Caco-2 (cell line): ENCODE results near the gene DLG4. TPM values are rescaled to one million over a fixed set of nuclear protein-coding genes. Genes with fewer than 3 reads are reported as not detected.

Experiments used
- BruUV-seq: library from RNA; stranded (reverse); fragments of 400-500 nt; replicated peaks from 2 replicates; lab custom pipeline; 2021; lab: Mats Ljungman, UMichigan
- CTCF ChIA-PET: fragments of 300-600 bp; sonication (Branson Sonifier 250); formaldehyde crosslinking; loops from one replicate; lab custom pipeline; 2022; ENCODE audit warnings: antibody characterized with exemption; lab: Charles Lee
- POLR2A ChIA-PET: fragments of 300-600 bp; sonication (Branson Sonifier 250); formaldehyde crosslinking; loops from one replicate; lab custom pipeline; 2022; ENCODE audit warnings: antibody characterized with exemption; lab: Charles Lee
- DNase-seq, 2 experiments: peaks; one replicate each; pipeline versions ENCODE4 v3.0.0 to v3.0.0-alpha.2; 2020 to 2022
- H3K27me3 ChIP-seq: replicated peaks from 2 replicates; pipeline ENCODE4 v1.6.0; 2011; ENCODE audit warnings: low read length; ENCODE audit not compliant: control insufficient read depth, insufficient read depth
- H3K36me3 ChIP-seq: 2 replicates; pipeline ENCODE4 v1.5.1; 2011; ENCODE audit warnings: low read length; ENCODE audit not compliant: control insufficient read depth, insufficient read depth
- H3K4me1 ChIP-seq: fragments of 250-450 bp; sonication (Bioruptor Pico); 2 replicates; pipeline ENCODE4 v1.5.1; 2020; ENCODE audit warnings: mild to moderate bottlenecking
- H3K4me3 ChIP-seq: 2 replicates; pipeline ENCODE4 v1.5.1; 2011; ENCODE audit warnings: low read depth, mild to moderate bottlenecking, control low read depth, low read length
- H3K9me3 ChIP-seq: fragments of 250-450 bp; sonication (Bioruptor Pico); 2 replicates; pipeline ENCODE4 v1.5.1; 2020; ENCODE audit warnings: mild to moderate bottlenecking, moderate library complexity
- H3K27ac Mint-ChIP-seq: one replicate; pipeline ENCODE4 v1.8.0; 2022; ENCODE audit warnings: mixed read lengths; ENCODE audit not compliant: unreplicated experiment
- H3K27me3 Mint-ChIP-seq: one replicate; pipeline ENCODE4 v1.8.0; 2022; ENCODE audit warnings: mixed read lengths; ENCODE audit not compliant: insufficient read depth, unreplicated experiment
- H3K36me3 Mint-ChIP-seq: one replicate; pipeline ENCODE4 v1.8.0; 2022; ENCODE audit warnings: mild to moderate bottlenecking, mixed read lengths; ENCODE audit not compliant: insufficient read depth, unreplicated experiment
- H3K4me1 Mint-ChIP-seq: one replicate; pipeline ENCODE4 v1.8.0; 2022; ENCODE audit warnings: low read depth, mixed read lengths; ENCODE audit not compliant: unreplicated experiment
- H3K4me3 Mint-ChIP-seq: one replicate; pipeline ENCODE4 v1.8.0; 2022; ENCODE audit warnings: mild to moderate bottlenecking, moderate library complexity, mixed read lengths; ENCODE audit not compliant: unreplicated experiment
- H3K9me3 Mint-ChIP-seq: one replicate; pipeline ENCODE4 v1.8.0; 2022; ENCODE audit warnings: mixed read lengths; ENCODE audit not compliant: unreplicated experiment
- CTCF ChIP-seq, 2 experiments: fragments of 200-600 bp in 1 of 2; IDR thresholded peaks; 1 replicate in 1 of 2; 2 replicates in 1 of 2; pipeline versions ENCODE4 v1.5.1 to v1.8.0; 2011 to 2022; ENCODE audit warnings: antibody characterized with exemption in 1 of 2, control low read depth in 1 of 2, inconsistent platforms in 1 of 2, low read depth in 1 of 2, low read length in 1 of 2, mild to moderate bottlenecking in 1 of 2, moderate library complexity in 1 of 2; ENCODE audit not compliant: insufficient read depth in 1 of 2, severe bottlenecking in 1 of 2, unreplicated experiment in 1 of 2
- intact Hi-C: fragments of 100-400 bp; cut with micrococcal nuclease; formaldehyde crosslinking; loops from one replicate; pipeline ENCODE4 v1.10.0; 2022; ENCODE audit not compliant: unreplicated experiment
- total RNA-seq: library from RNA; stranded (reverse); gene quantifications from 2 replicates; pipeline ENCODE4 v1.2.3, GENCODE V29; 2022

The DLG4 gene
- total RNA-seq, 1 experiment from 2014 or later = 0.98 TPM

DNA sequence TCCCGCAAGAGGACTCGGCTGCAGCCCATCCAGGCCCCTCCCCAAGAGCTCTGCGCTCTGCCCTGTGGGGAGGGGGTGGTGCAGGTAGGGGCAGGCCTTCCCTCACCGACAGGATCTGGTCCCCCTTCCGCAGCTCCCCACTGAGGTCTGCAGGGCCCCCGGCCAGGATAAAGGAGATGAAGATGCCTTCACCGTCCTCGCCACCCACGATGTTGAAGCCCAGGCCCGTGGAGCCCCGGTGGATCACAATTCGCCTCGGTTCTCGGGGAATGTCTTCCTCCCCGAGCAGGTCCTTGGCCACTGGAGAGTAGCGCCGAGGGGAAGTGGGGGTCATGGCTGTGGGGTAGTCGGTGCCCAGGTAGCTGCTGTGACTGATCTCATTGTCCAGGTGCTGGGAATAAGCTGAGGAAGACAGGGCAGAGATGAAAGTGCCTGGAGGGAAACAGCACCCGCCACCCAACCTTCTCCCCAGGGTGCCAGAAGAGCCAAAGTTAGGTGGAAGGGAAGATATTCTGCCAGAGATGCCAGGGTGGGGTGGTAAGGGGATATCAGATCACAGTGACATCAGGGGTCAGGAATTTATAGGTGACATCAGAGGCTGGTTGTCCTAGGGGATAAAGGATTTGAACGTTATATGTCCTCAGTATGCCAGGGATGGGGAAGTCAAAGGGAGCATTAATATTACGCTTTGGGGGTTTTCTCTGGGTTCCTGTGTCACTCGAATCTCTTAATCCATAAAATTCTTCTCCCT lies 22.8 kb downstream of the DLG4 start:
- no peaks in the 10 kb centered on the region for H3K27me3 Mint-ChIP-seq
- H3K27ac Mint-ChIP-seq = no peak overlapping the region
- no TSS peak for BruUV-seq
- ChIA-PET CTCF (no interaction called here), POLR2A (no interaction called here)
- intact Hi-C loops = no loop called here
- H3K9me3 Mint-ChIP-seq = no peaks in the 10 kb centered on the region
- no peaks in the 10 kb centered on the region for H3K36me3 Mint-ChIP-seq
- no peak for TF ChIP-seq CTCF (IDR thresholded peaks at IDR 0.05; ENCODE audit: insufficient read depth in 1 of 2, low read depth in 1 of 2, low read length in 1 of 2, severe bottlenecking in 1 of 2, unreplicated experiment in 1 of 2)
- no peak overlapping the region for H3K4me3 ChIP-seq
- H3K27me3 ChIP-seq = no peaks in the 10 kb centered on the region
- no peaks in the 10 kb centered on the region for H3K9me3 ChIP-seq
- H3K36me3 ChIP-seq = no peaks in the 10 kb centered on the region
- no peaks in the 10 kb centered on the region for H3K4me1 Mint-ChIP-seq
- H3K4me1 ChIP-seq = peaks cover under 1% of the 10 kb centered on the region
- no peak overlapping the region for H3K4me3 Mint-ChIP-seq
- no peak for DNase-seq

DNA sequence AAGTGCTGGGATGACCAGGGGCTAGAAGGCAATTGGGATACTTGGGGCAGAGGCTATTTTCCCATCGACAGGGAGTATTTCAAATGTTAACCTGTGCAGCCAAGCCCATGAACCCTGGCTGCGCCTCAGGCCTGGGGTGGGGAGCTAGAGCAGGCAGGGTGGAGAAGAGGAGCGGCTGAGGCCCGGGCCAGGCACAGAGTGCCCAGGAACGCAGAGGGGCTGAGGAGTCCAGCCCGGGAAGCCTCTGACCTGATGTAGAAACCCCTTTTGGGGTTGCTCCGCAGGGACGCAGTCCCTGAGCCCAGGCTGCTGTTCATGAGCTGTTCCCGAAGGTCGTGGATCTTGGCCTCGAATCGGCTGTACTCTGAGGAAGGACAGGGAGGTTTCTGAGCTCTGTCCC lies 23.7 kb downstream of the DLG4 start:
- Mint-ChIP-seq H3K9me3 (no peaks in the 10 kb centered on the region), H3K27me3 (no peaks in the 10 kb centered on the region), H3K27ac (no peak overlapping the region), H3K4me1 (no peaks in the 10 kb centered on the region), H3K36me3 (no peaks in the 10 kb centered on the region), H3K4me3 (no peak overlapping the region)
- Histone ChIP-seq H3K4me3 (no peak overlapping the region), H3K27me3 (no peaks in the 10 kb centered on the region), H3K9me3 (no peaks in the 10 kb centered on the region), H3K4me1 (peaks cover 4% of the 10 kb centered on the region), H3K36me3 (no peaks in the 10 kb centered on the region)
- no peak for TF ChIP-seq CTCF (IDR thresholded peaks at IDR 0.05; ENCODE audit: insufficient read depth in 1 of 2, low read depth in 1 of 2, low read length in 1 of 2, severe bottlenecking in 1 of 2, unreplicated experiment in 1 of 2)
- CTCF ChIA-PET = no interaction called here
- no peak for DNase-seq
- intact Hi-C loops = no loop called here
- no TSS peak for BruUV-seq
- POLR2A ChIA-PET = no interaction called here

- no peaks in the 10 kb centered on the region for H3K36me3 ChIP-seq
- H3K9me3 ChIP-seq = no peaks in the 10 kb centered on the region
- H3K4me1 Mint-ChIP-seq = no peaks in the 10 kb centered on the region
- H3K27me3 ChIP-seq = no peaks in the 10 kb centered on the region
- H3K4me3 Mint-ChIP-seq = no peak overlapping the region
- no peaks in the 10 kb centered on the region for H3K36me3 Mint-ChIP-seq
- CTCF ChIA-PET = no interaction called here
- POLR2A ChIA-PET = no interaction called here
- H3K27ac Mint-ChIP-seq = no peak overlapping the region
- intact Hi-C loops = no loop called here
- no peaks in the 10 kb centered on the region for H3K27me3 Mint-ChIP-seq
- H3K9me3 Mint-ChIP-seq = no peaks in the 10 kb centered on the region
- peaks cover 4% of the 10 kb centered on the region for H3K4me1 ChIP-seq
- no peak for DNase-seq
- BruUV-seq = no TSS peak
- TF ChIP-seq CTCF (IDR thresholded peaks at IDR 0.05; ENCODE audit: insufficient read depth in 1 of 2, low read depth in 1 of 2, low read length in 1 of 2, severe bottlenecking in 1 of 2, unreplicated experiment in 1 of 2) = no peak
- no peak overlapping the region for H3K4me3 ChIP-seq
Measured at GRCh38 chr17:7192271-7192937, 27.2 kb downstream of the DLG4 start.
